OCI-LY3 (cell line): ENCODE measurements around the gene TAGAP.

Source experiments
- H2AFZ ChIP-seq: fragments of 200-600, 300-600 bp; shearing (Covaris generic); 2 replicates; pipeline ENCODE4 v1.6.0; 2014; ENCODE audit warnings: antibody characterized with exemption, low read depth, low read length
- H3K27ac ChIP-seq: fragments of 200-600, 300-600 bp; sonication (generic); 2 replicates; pipeline ENCODE4 v1.5.1; 2014; ENCODE audit warnings: mild to moderate bottlenecking, low read length, moderate library complexity, mixed read lengths
- H3K27me3 ChIP-seq: fragments of 200-600, 300-600 bp; sonication (generic); 2 replicates; pipeline ENCODE4 v1.6.1; 2014; ENCODE audit warnings: low read depth, low read length, mixed read lengths
- H3K36me3 ChIP-seq: fragments of 200-600, 300-600 bp; sonication (generic); replicated peaks from 2 replicates; pipeline ENCODE3; 2014; ENCODE audit warnings: low read depth, low read length, mixed read lengths
- H3K4me1 ChIP-seq: fragments of 300-600, 200-600 bp; sonication (generic); 2 replicates; pipeline ENCODE4 v1.6.1; 2014; ENCODE audit warnings: low read length, mixed read lengths
- H3K4me2 ChIP-seq: fragments of 200-600, 300-600 bp; sonication (generic); 2 replicates; pipeline ENCODE4 v1.6.1; 2014; ENCODE audit warnings: low read length, mixed read lengths
- H3K4me3 ChIP-seq: fragments of 300-600, 200-600 bp; sonication (generic); 2 replicates; pipeline ENCODE4 v1.5.1; 2014; ENCODE audit warnings: antibody characterized with exemption, mild to moderate bottlenecking, low read length, moderate library complexity
- H3K79me2 ChIP-seq: fragments of 300-600, 200-600 bp; shearing (Covaris generic); 2 replicates; pipeline ENCODE4 v1.6.1; 2014; ENCODE audit warnings: mild to moderate bottlenecking, low read length, mixed read lengths
- H3K9ac ChIP-seq: fragments of 300-600, 200-600 bp; shearing (Covaris generic); 2 replicates; pipeline ENCODE4 v1.6.0; 2014; ENCODE audit warnings: mild to moderate bottlenecking, low read length, moderate library complexity
- H3K9me3 ChIP-seq: fragments of 200-600, 300-600 bp; shearing (Covaris generic); 2 replicates; pipeline ENCODE4 v1.6.1; 2014; ENCODE audit warnings: low read length, mixed read lengths; ENCODE audit not compliant: insufficient read depth
- H4K20me1 ChIP-seq: fragments of 200-600, 300-600 bp; sonication (generic); 2 replicates; pipeline ENCODE4 v1.6.1; 2016; ENCODE audit warnings: low read length, mixed read lengths; ENCODE audit not compliant: insufficient read depth
- CTCF ChIP-seq: fragments of 200-600, 300-600 bp; sonication (generic); IDR thresholded peaks from 2 replicates; pipeline ENCODE4 v1.5.1; 2014; ENCODE audit warnings: antibody characterized with exemption, low read length, low read depth
- EZH2phosphoT487 ChIP-seq: fragments of 200-600 bp; shearing (Covaris generic); IDR thresholded peaks from 2 replicates; pipeline ENCODE4 v1.6.1; 2018; ENCODE audit warnings: antibody characterized with exemption, mixed run types, low read depth

Gene TAGAP

GRCh38 chr6:159044899-159045727 lies at the start of gene TAGAP:
Gene TAGAP (minus strand): TSS chr6:159044991. CDS start chr6:159044146, 845 bp downstream.
- no peaks in the 10 kb centered on the region for H4K20me1 ChIP-seq
- H3K4me3 ChIP-seq, result peak within 1 kb of the TSS; percentile 90
- peak within 1 kb of the TSS; percentile 94 for H3K4me2 ChIP-seq
- TF ChIP-seq CTCF, result no peak
- TF ChIP-seq EZH2phosphoT487, result no peak
- peaks cover 42% of the 10 kb centered on the region for H3K36me3 ChIP-seq
- H3K4me1 ChIP-seq, result peaks cover 45% of the 10 kb centered on the region
- H3K9ac ChIP-seq, result peak within 1 kb of the TSS; percentile 91
- H3K27ac ChIP-seq, result peak within 1 kb of the TSS; percentile 100
- no peaks in the 10 kb centered on the region for H3K9me3 ChIP-seq
- H2AFZ ChIP-seq, result peak within 1 kb of the TSS; percentile 55; the same call in 1 of the 2 replicates
- H3K79me2 ChIP-seq, result peaks cover 43% of the 10 kb centered on the region
- no peaks in the 10 kb centered on the region for H3K27me3 ChIP-seq

- Histone ChIP-seq H3K9me3 (no peaks in the 10 kb centered on the region), H3K9ac (peak overlapping the region; percentile 65; the same call in 1 of the 2 replicates), H3K79me2 (no peaks in the 10 kb centered on the region), H3K4me2 (peak overlapping the region; percentile 81), H3K4me1 (peaks cover 71% of the 10 kb centered on the region), H3K27ac (peak overlapping the region; percentile 89), H2AFZ (peak overlapping the region; percentile 51; the same call in 1 of the 2 replicates), H3K36me3 (no peaks in the 10 kb centered on the region), H4K20me1 (no peaks in the 10 kb centered on the region), H3K27me3 (no peaks in the 10 kb centered on the region), H3K4me3 (peak overlapping the region; percentile 61)
- TF ChIP-seq EZH2phosphoT487, result no peak
- no peak for TF ChIP-seq CTCF
Observed at GRCh38 chr6:159093609-159094443, 49.0 kb upstream of the TAGAP start.

GRCh38 chr6:159092631-159093030 lies 47.8 kb upstream of the TAGAP start:
- H3K27me3 ChIP-seq, result no peaks in the 10 kb centered on the region
- no peak overlapping the region for H3K4me2 ChIP-seq
- H3K9me3 ChIP-seq, result no peaks in the 10 kb centered on the region
- H4K20me1 ChIP-seq, result no peaks in the 10 kb centered on the region
- H3K27ac ChIP-seq, result no peak overlapping the region
- no peak for TF ChIP-seq CTCF
- no peak for TF ChIP-seq EZH2phosphoT487
- H3K4me1 ChIP-seq, result peaks cover 59% of the 10 kb centered on the region
- no peaks in the 10 kb centered on the region for H3K79me2 ChIP-seq
- H3K9ac ChIP-seq, result no peak overlapping the region
- H2AFZ ChIP-seq, result no peak overlapping the region
- no peaks in the 10 kb centered on the region for H3K36me3 ChIP-seq
- H3K4me3 ChIP-seq, result no peak overlapping the region
